ENCODE data around the gene CCDC171. TPM values are rescaled to one million over a fixed set of nuclear protein-coding genes. Genes with fewer than 3 reads are reported as not detected.
A peak's percentile ranks its signal among the peaks of the same experiment; 100 is the strongest.

CCDC171 gene
- total and polyA plus RNA-seq, 2 of the 13 experiments (the other 11 are each of a cell fraction or from before 2014, with no cell fraction given): 0.95 to 2.5 TPM

DNA sequence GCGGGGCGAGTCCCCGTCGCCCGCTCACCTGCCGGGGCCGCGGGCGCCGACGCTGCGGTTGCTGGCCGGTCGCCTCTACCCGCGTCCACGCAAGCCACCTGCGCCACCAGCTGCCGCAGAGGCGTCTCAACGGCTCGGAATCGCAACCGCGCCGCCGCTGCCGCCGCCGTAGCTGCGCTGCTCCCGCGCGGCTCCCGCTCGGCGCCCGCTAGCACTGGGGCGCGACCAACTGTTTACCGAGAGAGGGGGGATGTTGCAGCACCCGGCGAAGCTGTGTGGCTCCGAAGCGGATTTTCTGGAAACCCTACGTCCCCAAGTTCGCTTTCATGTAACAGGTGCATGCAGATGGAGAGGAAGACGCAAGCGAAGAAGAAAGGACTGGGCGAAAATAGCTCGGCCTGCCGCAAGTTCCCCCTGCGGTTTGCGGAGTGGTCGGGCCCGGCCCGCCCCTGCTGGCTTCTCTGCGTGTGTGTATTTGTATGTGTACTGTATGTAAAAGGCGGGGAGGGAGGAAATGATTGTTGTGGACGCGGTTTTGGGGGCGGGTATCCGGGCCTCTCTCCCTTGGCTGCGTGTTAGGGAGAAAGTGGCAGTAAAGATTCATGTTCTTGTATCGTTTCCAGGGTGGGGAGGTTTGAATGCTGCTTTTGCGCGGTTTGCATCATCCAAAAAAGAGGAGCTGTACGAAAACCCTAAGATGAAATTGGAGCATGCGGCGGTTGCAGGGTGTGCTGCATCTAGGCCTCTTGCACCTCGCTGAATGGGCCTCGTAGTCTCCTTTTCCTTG is 41.9 kb upstream of the CCDC171 start, which contains the start of gene PSIP1 (continued):
- peak; percentile 76 for TF ChIP-seq KMT2B (CRISPR knock-in tag; IDR thresholded peaks at IDR 0.05)
- no peak for TF ChIP-seq SP140L (CRISPR knock-in tag; IDR thresholded peaks at IDR 0.05; ENCODE audit: borderline replicate concordance)
- peak; percentile 91 for TF ChIP-seq ZSCAN21 (CRISPR knock-in tag; IDR thresholded peaks at IDR 0.05; ENCODE audit: borderline replicate concordance)
- TF ChIP-seq SIX4 (CRISPR knock-in tag; IDR thresholded peaks at IDR 0.05): no peak
- TF ChIP-seq, protein P1, sequence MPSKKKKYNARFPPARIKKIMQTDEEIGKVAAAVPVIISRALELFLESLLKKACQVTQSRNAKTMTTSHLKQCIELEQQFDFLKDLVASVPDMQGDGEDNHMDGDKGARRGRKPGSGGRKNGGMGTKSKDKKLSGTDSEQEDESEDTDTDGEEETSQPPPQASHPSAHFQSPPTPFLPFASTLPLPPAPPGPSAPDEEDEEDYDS (CRISPR knock-in tag; IDR thresholded peaks at IDR 0.05): peak; percentile 5; the same call in 1 of the 2 replicates
- no peak for TF ChIP-seq JUNB (CRISPR knock-in tag; IDR thresholded peaks at IDR 0.05; ENCODE audit: borderline replicate concordance)
- TF ChIP-seq FOXA1 (IDR thresholded peaks at IDR 0.05): no peak
- TF ChIP-seq FOXA1 (CRISPR knock-in tag; IDR thresholded peaks at IDR 0.05): no peak
- no peak for TF ChIP-seq NR2F6 (IDR thresholded peaks at IDR 0.05)
- TF ChIP-seq NR2F6 (CRISPR knock-in tag; IDR thresholded peaks at IDR 0.05): no peak
- TF ChIP-seq, protein P2, sequence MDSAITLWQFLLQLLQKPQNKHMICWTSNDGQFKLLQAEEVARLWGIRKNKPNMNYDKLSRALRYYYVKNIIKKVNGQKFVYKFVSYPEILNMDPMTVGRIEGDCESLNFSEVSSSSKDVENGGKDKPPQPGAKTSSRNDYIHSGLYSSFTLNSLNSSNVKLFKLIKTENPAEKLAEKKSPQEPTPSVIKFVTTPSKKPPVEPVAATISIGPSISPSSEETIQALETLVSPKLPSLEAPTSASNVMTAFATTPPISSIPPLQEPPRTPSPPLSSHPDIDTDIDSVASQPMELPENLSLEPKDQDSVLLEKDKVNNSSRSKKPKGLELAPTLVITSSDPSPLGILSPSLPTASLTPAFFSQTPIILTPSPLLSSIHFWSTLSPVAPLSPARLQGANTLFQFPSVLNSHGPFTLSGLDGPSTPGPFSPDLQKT (CRISPR knock-in tag; IDR thresholded peaks at IDR 0.05; ENCODE audit: borderline replicate concordance): no peak
- TF ChIP-seq ARNT2 (CRISPR knock-in tag; IDR thresholded peaks at IDR 0.05; ENCODE audit: low read depth): peak; percentile 69; the same call in 1 of the 2 replicates
- peak; percentile 86; the same call in 1 of the 2 replicates for TF ChIP-seq ZNF788 (CRISPR knock-in tag; IDR thresholded peaks at IDR 0.05; ENCODE audit: borderline replicate concordance)
- TF ChIP-seq YEATS4 (CRISPR knock-in tag; IDR thresholded peaks at IDR 0.05; ENCODE audit: borderline replicate concordance): peak; percentile 86; the same call in 1 of the 2 replicates
- TF ChIP-seq, protein P3, sequence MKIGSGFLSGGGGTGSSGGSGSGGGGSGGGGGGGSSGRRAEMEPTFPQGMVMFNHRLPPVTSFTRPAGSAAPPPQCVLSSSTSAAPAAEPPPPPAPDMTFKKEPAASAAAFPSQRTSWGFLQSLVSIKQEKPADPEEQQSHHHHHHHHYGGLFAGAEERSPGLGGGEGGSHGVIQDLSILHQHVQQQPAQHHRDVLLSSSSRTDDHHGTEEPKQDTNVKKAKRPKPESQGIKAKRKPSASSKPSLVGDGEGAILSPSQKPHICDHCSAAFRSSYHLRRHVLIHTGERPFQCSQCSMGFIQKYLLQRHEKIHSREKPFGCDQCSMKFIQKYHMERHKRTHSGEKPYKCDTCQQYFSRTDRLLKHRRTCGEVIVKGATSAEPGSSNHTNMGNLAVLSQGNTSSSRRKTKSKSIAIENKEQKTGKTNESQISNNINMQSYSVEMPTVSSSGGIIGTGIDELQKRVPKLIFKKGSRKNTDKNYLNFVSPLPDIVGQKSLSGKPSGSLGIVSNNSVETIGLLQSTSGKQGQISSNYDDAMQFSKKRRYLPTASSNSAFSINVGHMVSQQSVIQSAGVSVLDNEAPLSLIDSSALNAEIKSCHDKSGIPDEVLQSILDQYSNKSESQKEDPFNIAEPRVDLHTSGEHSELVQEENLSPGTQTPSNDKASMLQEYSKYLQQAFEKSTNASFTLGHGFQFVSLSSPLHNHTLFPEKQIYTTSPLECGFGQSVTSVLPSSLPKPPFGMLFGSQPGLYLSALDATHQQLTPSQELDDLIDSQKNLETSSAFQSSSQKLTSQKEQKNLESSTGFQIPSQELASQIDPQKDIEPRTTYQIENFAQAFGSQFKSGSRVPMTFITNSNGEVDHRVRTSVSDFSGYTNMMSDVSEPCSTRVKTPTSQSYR (CRISPR knock-in tag; IDR thresholded peaks at IDR 0.05; ENCODE audit: borderline replicate concordance): no peak
- TF ChIP-seq, protein P4, sequence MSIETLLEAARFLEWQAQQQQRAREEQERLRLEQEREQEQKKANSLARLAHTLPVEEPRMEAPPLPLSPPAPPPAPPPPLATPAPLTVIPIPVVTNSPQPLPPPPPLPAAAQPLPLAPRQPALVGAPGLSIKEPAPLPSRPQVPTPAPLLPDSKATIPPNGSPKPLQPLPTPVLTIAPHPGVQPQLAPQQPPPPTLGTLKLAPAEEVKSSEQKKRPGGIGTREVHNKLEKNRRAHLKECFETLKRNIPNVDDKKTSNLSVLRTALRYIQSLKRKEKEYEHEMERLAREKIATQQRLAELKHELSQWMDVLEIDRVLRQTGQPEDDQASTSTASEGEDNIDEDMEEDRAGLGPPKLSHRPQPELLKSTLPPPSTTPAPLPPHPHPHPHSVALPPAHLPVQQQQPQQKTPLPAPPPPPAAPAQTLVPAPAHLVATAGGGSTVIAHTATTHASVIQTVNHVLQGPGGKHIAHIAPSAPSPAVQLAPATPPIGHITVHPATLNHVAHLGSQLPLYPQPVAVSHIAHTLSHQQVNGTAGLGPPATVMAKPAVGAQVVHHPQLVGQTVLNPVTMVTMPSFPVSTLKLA (IDR thresholded peaks at IDR 0.05): no peak
- no peak for TF ChIP-seq ZNF619 (CRISPR knock-in tag; IDR thresholded peaks at IDR 0.05)
- TF ChIP-seq RFX3 (CRISPR knock-in tag; IDR thresholded peaks at IDR 0.05): no peak
- no peak for TF ChIP-seq ZBTB21 (CRISPR knock-in tag; IDR thresholded peaks at IDR 0.05)
- no peak for TF ChIP-seq PAF1 (CRISPR knock-in tag; IDR thresholded peaks at IDR 0.05)
- TF ChIP-seq ZNF556 (CRISPR knock-in tag; IDR thresholded peaks at IDR 0.05; ENCODE audit: borderline replicate concordance): peak; percentile 77; the same call in 1 of the 2 replicates
- no peak; the same call in 1 of the 2 replicates for TF ChIP-seq ZKSCAN8 (CRISPR knock-in tag; IDR thresholded peaks at IDR 0.05; ENCODE audit: borderline replicate concordance)
- TF ChIP-seq, protein P5, sequence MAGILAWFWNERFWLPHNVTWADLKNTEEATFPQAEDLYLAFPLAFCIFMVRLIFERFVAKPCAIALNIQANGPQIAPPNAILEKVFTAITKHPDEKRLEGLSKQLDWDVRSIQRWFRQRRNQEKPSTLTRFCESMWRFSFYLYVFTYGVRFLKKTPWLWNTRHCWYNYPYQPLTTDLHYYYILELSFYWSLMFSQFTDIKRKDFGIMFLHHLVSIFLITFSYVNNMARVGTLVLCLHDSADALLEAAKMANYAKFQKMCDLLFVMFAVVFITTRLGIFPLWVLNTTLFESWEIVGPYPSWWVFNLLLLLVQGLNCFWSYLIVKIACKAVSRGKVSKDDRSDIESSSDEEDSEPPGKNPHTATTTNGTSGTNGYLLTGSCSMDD (CRISPR knock-in tag; IDR thresholded peaks at IDR 0.05): no peak
- TF ChIP-seq JUND (CRISPR knock-in tag; IDR thresholded peaks at IDR 0.05): no peak

All from HepG2 (cell line).